IMR-90 (cell line): Measurements from ENCODE around the gene LYPD3. TPM values are rescaled to one million over a fixed set of nuclear protein-coding genes. Genes with fewer than 3 reads are reported as not detected.

Source experiments
- ATAC-seq: fragments of 200-7000 bp; cut with Tn5 transposase; 2 replicates; pipeline ENCODE4 v1.9.1; 2020; ENCODE audit warnings: low read depth, mild to moderate bottlenecking, moderate library complexity
- BruUV-seq: library from RNA; stranded (reverse); fragments of 400-500 nt; replicated peaks from 2 replicates; lab custom pipeline; 2021; lab: Mats Ljungman, UMichigan
- CTCF ChIA-PET: fragments of 300-600 bp; formaldehyde crosslinking; extraction: SDS; loops from one replicate; lab custom pipeline; 2021; ENCODE audit warnings: antibody characterized with exemption; lab: Yijun Ruan, JAX
- POLR2A ChIA-PET: fragments of 300-600 bp; sonication (Branson Sonifier 250); formaldehyde crosslinking; loops from one replicate; lab custom pipeline; 2022; ENCODE audit warnings: antibody characterized with exemption; ENCODE audit not compliant: unreplicated experiment; lab: Charles Lee
- DNase-seq: peaks from one replicate; pipeline ENCODE4 v3.0.0; 2013
- H2AFZ ChIP-seq: replicated peaks from 2 replicates; pipeline ENCODE3; 2013; ENCODE audit warnings: low read length, mild to moderate bottlenecking; ENCODE audit not compliant: poor library complexity
- H2AK5ac ChIP-seq: 2 replicates; pipeline ENCODE4 v1.6.1; 2013; ENCODE audit warnings: low read depth, low read length, inconsistent platforms
- H2AK9ac ChIP-seq: replicated peaks from 2 replicates; pipeline ENCODE3; 2013; ENCODE audit warnings: mild to moderate bottlenecking, low read depth, low read length, moderate library complexity; ENCODE audit not compliant: poor library complexity
- H2BK120ac ChIP-seq: 2 replicates; pipeline ENCODE4 v1.6.1; 2013; ENCODE audit warnings: low read depth, low read length, inconsistent platforms
- H2BK15ac ChIP-seq: 3 replicates; pipeline ENCODE4 v1.6.1; 2013; ENCODE audit warnings: low read depth, low read length, inconsistent platforms
- H2BK20ac ChIP-seq: 2 replicates; pipeline ENCODE4 v1.6.1; 2013; ENCODE audit warnings: low read depth, mild to moderate bottlenecking, inconsistent platforms, low read length, moderate library complexity
- H2BK5ac ChIP-seq: 2 replicates; pipeline ENCODE4 v1.6.1; 2013; ENCODE audit warnings: mild to moderate bottlenecking, low read depth, low read length, inconsistent platforms; ENCODE audit not compliant: poor library complexity, severe bottlenecking
- H3K14ac ChIP-seq: replicated peaks from 2 replicates; pipeline ENCODE4 v1.6.1; 2013; ENCODE audit warnings: low read depth, low read length, inconsistent platforms
- H3K18ac ChIP-seq: 2 replicates; pipeline ENCODE4 v1.6.1; 2013; ENCODE audit warnings: low read depth, low read length, control low read depth
- H3K23ac ChIP-seq: 2 replicates; pipeline ENCODE4 v1.6.1; 2013; ENCODE audit warnings: low read depth, low read length, inconsistent platforms
- H3K27ac ChIP-seq: 2 replicates; pipeline ENCODE4 v1.5.1; 2013; ENCODE audit warnings: mild to moderate bottlenecking, control low read depth, low read length; ENCODE audit not compliant: insufficient read depth
- H3K27me3 ChIP-seq: 2 replicates; pipeline ENCODE4 v1.6.1; 2013; ENCODE audit warnings: low read length; ENCODE audit not compliant: control insufficient read depth, insufficient read depth
- H3K36me3 ChIP-seq: 2 replicates; pipeline ENCODE4 v1.6.1; 2013; ENCODE audit warnings: low read length, mixed read lengths; ENCODE audit not compliant: control insufficient read depth, insufficient read depth
- H3K4ac ChIP-seq: 2 replicates; pipeline ENCODE4 v1.6.1; 2013; ENCODE audit warnings: low read depth, low read length, inconsistent platforms
- H3K4me1 ChIP-seq: 2 replicates; pipeline ENCODE4 v1.6.1; 2013; ENCODE audit warnings: low read length, mixed read lengths; ENCODE audit not compliant: control insufficient read depth, insufficient read depth
- H3K4me2 ChIP-seq: 2 replicates; pipeline ENCODE4 v1.6.1; 2013; ENCODE audit warnings: low read depth, mild to moderate bottlenecking, control low read depth, low read length, moderate library complexity
- H3K4me3 ChIP-seq: 2 replicates; pipeline ENCODE4 v1.5.1; 2013; ENCODE audit warnings: low read depth, mild to moderate bottlenecking, control low read depth, low read length, moderate library complexity; ENCODE audit not compliant: insufficient read depth
- H3K56ac ChIP-seq: 2 replicates; pipeline ENCODE4 v1.6.1; 2013; ENCODE audit warnings: low read length, inconsistent platforms; ENCODE audit not compliant: insufficient read depth; ENCODE audit errors: extremely low read depth
- H3K79me1 ChIP-seq, 2 experiments: 2 replicates each; pipeline ENCODE4 v1.6.1; 2013; ENCODE audit warnings: low read length in 2 of 2, inconsistent platforms in 1 of 2, low read depth in 1 of 2
- H3K9ac ChIP-seq: 2 replicates; pipeline ENCODE4 v1.6.1; 2013; ENCODE audit warnings: low read depth, low read length, control low read depth
- H3K9me1 ChIP-seq: 2 replicates; pipeline ENCODE4 v1.6.1; 2013; ENCODE audit warnings: low read length, inconsistent platforms; ENCODE audit not compliant: insufficient read depth
- H3K9me3 ChIP-seq: 2 replicates; pipeline ENCODE4 v1.6.1; 2013; ENCODE audit warnings: low read length; ENCODE audit not compliant: control insufficient read depth, insufficient read depth
- H4K20me1 ChIP-seq: 2 replicates; pipeline ENCODE4 v1.6.1; 2013; ENCODE audit warnings: low read length, inconsistent platforms; ENCODE audit not compliant: insufficient read depth
- H4K5ac ChIP-seq: 2 replicates; pipeline ENCODE4 v1.6.1; 2013; ENCODE audit warnings: mild to moderate bottlenecking, low read depth, low read length, control low read depth
- H4K8ac ChIP-seq, 2 experiments: 2 replicates each; pipeline ENCODE4 v1.6.1; 2013; ENCODE audit warnings: low read depth in 2 of 2, low read length in 2 of 2, control low read depth in 1 of 2, inconsistent platforms in 1 of 2
- H4K91ac ChIP-seq: 2 replicates; pipeline ENCODE4 v1.6.1; 2013; ENCODE audit warnings: low read depth, low read length, inconsistent platforms; ENCODE audit not compliant: insufficient read depth
- BHLHE40 ChIP-seq: fragments of 150-350 bp; IDR thresholded peaks from 2 replicates; pipeline ENCODE4 v1.6.1; 2016; ENCODE audit warnings: mild to moderate bottlenecking, low read depth, low read length
- CHD1 ChIP-seq: IDR thresholded peaks from 2 replicates; pipeline ENCODE4 v1.6.1; 2012; ENCODE audit warnings: low read depth, low read length, improper control_type of control experiment
- FOS ChIP-seq: fragments of 150-350 bp; IDR thresholded peaks from 2 replicates; pipeline ENCODE4 v1.6.1; 2016; ENCODE audit warnings: low read depth, low read length
- MAZ ChIP-seq: IDR thresholded peaks from 2 replicates; pipeline ENCODE4 v1.6.1; 2012; ENCODE audit warnings: low read depth, mild to moderate bottlenecking, low read length, improper control_type of control experiment, moderate library complexity, borderline replicate concordance
- POLR2A ChIP-seq: IDR thresholded peaks from 2 replicates; pipeline ENCODE4 v1.6.1; 2012; ENCODE audit warnings: mild to moderate bottlenecking, low read depth, low read length
- RFX5 ChIP-seq: IDR thresholded peaks from 2 replicates; pipeline ENCODE4 v1.8.0; 2012; ENCODE audit warnings: low read depth, mild to moderate bottlenecking, low read length, moderate library complexity
- WGBS, 2 experiments: methylation state at CpG; one replicate each; pipeline versions ENCODE4 v1.1.5 to v1.1.7; 2013; ENCODE audit warnings: missing lambda C conversion rate in 2 of 2; ENCODE audit not compliant: insufficient read length in 1 of 2; ENCODE audit errors: extremely low coverage in 2 of 2; 5-methylcytosine and 5-hydroxymethylcytosine counted together
- dilution Hi-C: fragments of 300-500 bp; cut with HindIII; formaldehyde crosslinking; loops from one replicate; pipeline ENCODE4 v1.14.3; 2018; ENCODE audit warnings: low sequenced_read_pairs; ENCODE audit not compliant: unreplicated experiment
- in situ Hi-C: fragments of 300-500 bp; cut with MboI; formaldehyde crosslinking; loops from 3 replicates; pipeline ENCODE4 v1.14.3; 2019; ENCODE audit warnings: low sequenced_read_pairs, inconsistent platforms, mixed read lengths
- intact Hi-C: fragments of 100-400 bp; cut with micrococcal nuclease; formaldehyde crosslinking; loops from 2 replicates; pipeline ENCODE4 v1.10.0; 2022
- polyA plus RNA-seq, 3 experiments: library from polyadenylated mRNA; depleted of rRNA; stranded (reverse); fragments of >200 nt; gene quantifications; 2 replicates each; pipeline ENCODE4 v1.2.3, GENCODE V29; 2012; ENCODE audit warnings: low replicate concordance in 1 of 3
- total RNA-seq: library from RNA; depleted of rRNA; stranded (reverse); fragments of >200 nt; gene quantifications from 2 replicates; pipeline ENCODE4 v1.2.3, GENCODE V29; 2012
- TF ChIP-seq, protein P1 (sequence below): fragments of 150-350 bp; IDR thresholded peaks from 2 replicates; pipeline ENCODE4 v1.6.1; 2016; ENCODE audit warnings: low read depth, mild to moderate bottlenecking, low read length, moderate library complexity, borderline replicate concordance

Gene LYPD3
- total and polyA plus RNA-seq, 2 of the 4 experiments (the other 2 are of a cell fraction): 0.18 to 1.1 TPM

DNA sequence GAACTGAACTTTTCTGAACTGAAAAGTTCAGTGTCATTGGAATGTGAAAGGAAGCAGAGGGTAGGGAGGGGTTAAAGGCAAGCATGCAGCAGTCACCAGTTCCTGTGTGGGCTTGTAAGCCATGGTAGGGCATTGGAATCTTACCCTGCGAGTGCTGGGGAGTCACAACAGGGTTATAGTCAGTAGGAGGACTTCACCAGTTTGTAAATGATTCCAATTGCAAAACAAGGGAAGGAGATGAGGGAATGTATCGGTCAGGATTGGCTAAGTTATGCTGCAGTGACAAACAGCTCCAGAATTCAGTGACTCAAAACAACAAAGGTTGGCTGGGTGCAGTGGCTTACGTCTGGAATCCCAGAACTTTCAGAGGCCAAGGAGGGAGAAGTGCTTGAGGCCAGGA lies 12.8 kb downstream of the LYPD3 start:
- no peak overlapping the region for H3K23ac ChIP-seq
- peaks cover 6% of the 10 kb centered on the region for H3K9me3 ChIP-seq
- WGBS, 2 experiments: 53% methylated on average over 3 of the region's 3 CpGs; no CpG with 5 or more reads in 1 of the 2 experiments
- no peak overlapping the region for H4K91ac ChIP-seq
- H2BK20ac ChIP-seq: no peak overlapping the region
- intact Hi-C loops: no loop called here
- no peak overlapping the region for H2BK15ac ChIP-seq
- no peak overlapping the region for H3K14ac ChIP-seq
- in situ Hi-C loops: no loop called here
- ATAC-seq (no peak), DNase-seq (no peak)
- no peak overlapping the region for H2AFZ ChIP-seq
- no peak overlapping the region for H4K5ac ChIP-seq
- no peak overlapping the region for H3K4me3 ChIP-seq
- H3K4me1 ChIP-seq: 0 out of 2 replicates have a peak, but pooled peaks cover 2% of the 10 kb centered on the region
- H3K18ac ChIP-seq: no peak overlapping the region
- no peaks in the 10 kb centered on the region for H3K9me1 ChIP-seq
- H4K8ac ChIP-seq: no peak overlapping the region
- H3K36me3 ChIP-seq: no peaks in the 10 kb centered on the region
- no peak overlapping the region for H3K4ac ChIP-seq
- H3K56ac ChIP-seq: no peak overlapping the region
- POLR2A ChIA-PET: no interaction called here
- no peaks in the 10 kb centered on the region for H4K20me1 ChIP-seq
- H3K9ac ChIP-seq: no peak overlapping the region
- no peak overlapping the region for H3K27ac ChIP-seq
- TF ChIP-seq CHD1 (no peak), POLR2A (no peak), BHLHE40 (no peak), FOS (no peak), MAZ (no peak), RFX5 (no peak)
- TF ChIP-seq, protein P1, sequence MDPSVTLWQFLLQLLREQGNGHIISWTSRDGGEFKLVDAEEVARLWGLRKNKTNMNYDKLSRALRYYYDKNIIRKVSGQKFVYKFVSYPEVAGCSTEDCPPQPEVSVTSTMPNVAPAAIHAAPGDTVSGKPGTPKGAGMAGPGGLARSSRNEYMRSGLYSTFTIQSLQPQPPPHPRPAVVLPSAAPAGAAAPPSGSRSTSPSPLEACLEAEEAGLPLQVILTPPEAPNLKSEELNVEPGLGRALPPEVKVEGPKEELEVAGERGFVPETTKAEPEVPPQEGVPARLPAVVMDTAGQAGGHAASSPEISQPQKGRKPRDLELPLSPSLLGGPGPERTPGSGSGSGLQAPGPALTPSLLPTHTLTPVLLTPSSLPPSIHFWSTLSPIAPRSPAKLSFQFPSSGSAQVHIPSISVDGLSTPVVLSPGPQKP: no peak
- dilution Hi-C loops: no loop called here
- no peaks in the 10 kb centered on the region for H3K79me1 ChIP-seq
- no peak overlapping the region for H2BK5ac ChIP-seq
- H2AK5ac ChIP-seq: no peak overlapping the region
- CTCF ChIA-PET: no interaction called here
- H2BK120ac ChIP-seq: no peak overlapping the region
- BruUV-seq: no TSS peak
- H2AK9ac ChIP-seq: no peak overlapping the region
- no peaks in the 10 kb centered on the region; the same call in 1 of the 2 replicates for H3K27me3 ChIP-seq
- H3K4me2 ChIP-seq: no peak overlapping the region
